GM19463 (cell line): ENCODE measurements around the gene CCL1.
"Not testable (repeated sequence)": the region's sequence is repeated elsewhere in the genome, so short reads cannot be mapped to it uniquely, and the experiment has no call there.

Experiments used
- ATAC-seq: cut with Tn5 transposase; IDR thresholded peaks from one replicate; pipeline ENCODE4 v1.9.1; 2021; ENCODE audit warnings: mild to moderate bottlenecking, moderate library complexity; ENCODE audit not compliant: unreplicated experiment

Gene CCL1

DNA sequence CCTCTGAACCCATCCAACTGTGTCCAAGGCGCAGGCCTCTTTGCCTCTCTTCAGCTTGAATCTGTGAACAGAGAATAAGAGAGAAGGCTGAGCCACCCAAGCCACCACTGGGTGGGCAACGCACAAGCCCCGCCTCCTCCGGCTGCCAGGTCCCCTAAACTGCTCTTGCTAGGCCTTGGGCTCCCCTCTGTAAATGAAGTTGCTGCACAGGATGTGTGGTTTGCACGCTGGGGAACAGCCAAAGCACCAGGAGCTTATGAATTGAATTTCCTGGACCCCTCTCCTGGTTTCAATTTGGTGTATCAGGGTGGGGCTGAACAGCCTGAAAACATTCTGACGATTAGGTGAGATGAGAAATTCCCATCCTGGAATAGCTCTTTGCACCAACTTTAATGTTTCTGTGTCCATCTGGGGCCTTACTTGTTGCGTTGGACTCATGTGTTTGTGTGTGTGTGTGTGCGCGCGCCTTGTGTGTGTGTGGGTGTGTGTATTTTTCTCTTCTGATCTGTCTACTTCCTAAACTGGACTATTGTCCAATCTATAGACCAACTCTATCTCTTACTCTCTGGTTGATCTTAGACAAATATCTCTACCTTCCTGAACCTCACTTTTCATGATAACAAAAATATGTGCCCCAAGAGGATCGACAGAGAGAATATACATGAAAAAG is 2.3 kb downstream of the CCL1 start:
- ATAC-seq = no peak

DNA sequence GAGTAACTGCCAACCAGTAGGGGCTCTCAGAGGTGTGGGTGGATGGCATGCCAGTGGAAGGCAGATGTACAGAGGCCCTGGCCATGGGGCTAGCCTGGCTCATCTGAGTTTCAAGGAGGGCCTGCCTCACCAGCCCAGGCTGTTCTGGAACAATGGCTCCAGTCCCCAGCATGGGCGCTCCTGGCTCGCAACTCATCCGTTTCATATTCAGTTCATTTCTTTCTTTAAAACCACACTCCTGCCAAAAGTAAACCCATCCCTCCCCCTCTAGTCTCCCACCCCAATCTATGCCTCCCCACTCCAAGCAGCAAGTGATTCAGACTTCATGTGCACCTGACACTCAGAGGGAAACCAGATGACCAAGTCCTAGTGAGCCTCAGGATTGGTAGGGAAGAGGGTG is 4.4 kb downstream of the CCL1 start:
- ATAC-seq = no peak

DNA sequence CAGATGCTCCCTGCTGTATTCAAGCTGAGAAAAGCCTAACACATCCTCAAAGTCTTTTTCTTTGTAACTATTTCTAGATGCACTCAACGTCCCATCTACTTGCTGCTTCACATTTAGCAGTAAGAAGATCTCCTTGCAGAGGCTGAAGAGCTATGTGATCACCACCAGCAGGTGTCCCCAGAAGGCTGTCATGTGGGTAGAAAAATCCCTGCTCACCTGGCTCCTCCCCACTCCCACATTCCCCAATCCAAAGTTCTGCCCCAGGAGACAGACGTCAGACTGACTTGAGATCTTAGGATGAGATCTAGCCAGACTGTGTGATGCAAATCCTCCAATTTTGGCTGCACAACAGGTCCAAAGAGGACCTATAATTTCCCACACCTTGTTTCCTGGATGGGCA is 5.6 kb downstream of the CCL1 start:
- ATAC-seq = no peak

DNA sequence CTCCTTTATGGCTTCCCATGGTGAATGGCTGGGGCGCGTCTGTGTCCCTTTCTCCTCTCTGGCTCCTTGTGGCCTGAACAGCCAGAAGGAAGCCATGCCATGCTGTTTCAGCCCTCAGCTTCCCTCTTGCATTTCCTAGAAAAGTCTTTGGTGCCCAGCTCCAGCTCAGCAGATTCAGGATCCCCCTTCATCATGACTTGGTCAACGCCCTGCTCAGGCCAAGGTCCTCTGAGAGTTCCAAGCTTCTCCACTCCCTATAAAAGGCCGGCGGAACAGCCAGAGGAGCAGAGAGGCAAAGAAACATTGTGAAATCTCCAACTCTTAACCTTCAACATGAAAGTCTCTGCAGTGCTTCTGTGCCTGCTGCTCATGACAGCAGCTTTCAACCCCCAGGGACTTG is 6.8 kb downstream of the CCL1 start, which contains the start of gene CCL13:
TSS of gene CCL13 (plus strand) at position 287 of the 400 bp plus-strand sequence. CDS start at position 334, 47 bp downstream.
- ATAC-seq = no peak

DNA sequence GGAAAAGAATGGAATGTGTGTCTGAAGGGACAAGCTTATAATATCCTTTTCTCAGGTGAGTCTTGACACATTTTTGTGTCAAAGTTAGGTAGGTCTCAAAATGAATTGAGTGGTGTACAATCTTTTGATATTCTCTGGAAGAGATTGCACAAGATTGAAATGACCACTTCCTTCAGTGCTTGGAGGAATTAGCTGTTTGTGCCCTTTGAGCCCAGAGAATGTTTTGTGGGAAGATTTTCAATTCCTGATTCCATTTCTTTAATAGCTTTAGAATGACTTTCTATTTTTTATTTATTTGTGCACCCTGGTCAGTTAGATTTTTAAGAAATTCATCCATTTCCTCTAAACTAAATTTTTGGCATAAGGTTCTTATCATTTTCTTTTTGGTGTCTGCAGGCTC is 8.4 kb downstream of the CCL1 start:
- no peak for ATAC-seq

DNA sequence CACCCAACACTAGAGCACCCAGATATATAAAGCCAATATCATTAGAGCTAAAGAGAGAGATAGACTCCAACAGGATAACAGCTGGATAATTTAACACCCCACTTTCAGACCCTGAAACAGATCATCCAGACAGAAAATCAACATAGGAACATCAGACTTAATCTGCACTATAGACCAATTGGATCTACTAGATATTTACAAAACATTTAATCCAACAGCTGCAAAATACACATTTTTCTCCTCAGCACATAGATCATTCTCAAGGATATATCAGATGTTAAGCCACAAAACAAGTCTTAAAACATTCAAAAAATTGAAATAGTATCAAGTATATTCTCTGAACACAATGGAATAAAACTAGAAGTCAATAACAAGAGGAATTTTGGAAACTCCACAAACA is 10.8 kb downstream of the CCL1 start:
- no peak for ATAC-seq

DNA sequence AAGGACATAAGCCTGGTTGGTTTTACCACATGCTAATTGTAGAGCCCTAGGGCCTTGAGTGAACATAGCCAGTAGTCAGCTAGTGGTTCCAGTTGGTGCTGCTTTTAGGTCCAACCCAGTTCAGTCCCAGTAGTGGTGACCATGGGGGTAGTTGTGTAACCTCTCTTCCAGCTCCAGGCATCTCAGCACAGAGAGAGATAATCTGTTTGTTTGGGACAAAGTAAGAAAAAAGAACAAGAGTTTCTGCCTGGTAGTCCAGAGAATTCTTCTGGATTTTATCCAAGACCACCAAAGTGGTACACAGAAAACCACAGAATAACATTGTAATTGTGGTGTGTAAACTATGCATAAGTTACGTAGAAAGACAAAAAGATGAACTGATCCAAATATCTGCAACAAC is 11.9 kb downstream of the CCL1 start:
- ATAC-seq = no peak

DNA sequence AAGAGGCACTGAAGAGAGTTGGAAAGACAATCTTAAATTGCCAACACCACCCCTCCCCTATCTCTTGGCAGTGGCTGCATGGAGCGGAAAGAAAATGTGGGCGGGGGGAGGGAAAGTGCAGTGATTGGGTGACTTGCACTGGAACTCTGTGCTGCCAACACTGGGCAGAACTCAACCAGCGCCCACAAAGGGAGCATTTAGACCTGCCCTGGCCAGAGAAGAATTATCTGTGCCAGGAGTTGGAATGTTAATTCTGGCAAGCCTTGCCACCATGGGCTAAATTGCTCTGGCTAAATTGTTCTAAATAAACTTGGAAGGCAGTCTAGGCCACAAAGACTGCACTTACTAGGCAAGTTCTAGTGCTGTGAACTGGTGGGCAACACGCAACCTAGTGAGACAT is 13.3 kb downstream of the CCL1 start:
- ATAC-seq = no peak

DNA sequence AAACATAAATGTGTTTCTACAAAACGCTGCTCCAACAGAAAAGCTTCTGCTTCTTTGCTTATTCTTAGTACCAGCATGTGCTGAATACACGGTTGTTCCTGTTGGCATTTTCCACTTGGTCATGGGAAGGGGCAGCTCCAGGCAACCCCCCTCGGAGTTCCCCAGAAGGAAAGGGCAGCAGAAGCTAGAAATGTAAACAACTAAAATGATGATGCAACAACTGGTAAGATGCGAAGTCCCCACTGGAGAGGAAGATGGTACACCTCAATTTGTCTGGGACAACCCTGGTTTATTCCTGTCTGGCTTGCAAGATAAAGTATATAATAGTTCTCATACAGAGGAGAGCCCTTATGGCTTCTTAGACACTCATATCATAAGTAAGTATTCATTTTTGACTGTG is 16.0 kb downstream of the CCL1 start:
- ATAC-seq = no peak

DNA sequence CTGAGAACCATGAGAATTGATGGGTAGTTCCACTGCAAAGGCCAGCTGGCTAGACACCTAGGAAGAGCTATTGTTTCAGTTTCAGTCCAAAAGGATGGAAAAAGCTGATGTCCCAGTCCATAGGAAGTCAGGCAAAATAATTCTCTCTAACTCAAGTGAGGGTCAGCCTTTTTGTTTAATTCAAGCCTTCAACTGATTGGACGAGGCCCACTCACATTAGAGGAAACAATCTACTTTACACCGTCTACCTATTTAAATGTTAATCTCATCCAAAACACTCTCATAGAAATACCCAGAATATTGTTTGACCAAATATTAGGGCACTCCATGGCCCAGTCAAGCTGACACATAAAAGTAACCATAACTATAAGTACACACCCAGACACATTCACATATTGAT is 21.1 kb downstream of the CCL1 start:
- no peak for ATAC-seq

DNA sequence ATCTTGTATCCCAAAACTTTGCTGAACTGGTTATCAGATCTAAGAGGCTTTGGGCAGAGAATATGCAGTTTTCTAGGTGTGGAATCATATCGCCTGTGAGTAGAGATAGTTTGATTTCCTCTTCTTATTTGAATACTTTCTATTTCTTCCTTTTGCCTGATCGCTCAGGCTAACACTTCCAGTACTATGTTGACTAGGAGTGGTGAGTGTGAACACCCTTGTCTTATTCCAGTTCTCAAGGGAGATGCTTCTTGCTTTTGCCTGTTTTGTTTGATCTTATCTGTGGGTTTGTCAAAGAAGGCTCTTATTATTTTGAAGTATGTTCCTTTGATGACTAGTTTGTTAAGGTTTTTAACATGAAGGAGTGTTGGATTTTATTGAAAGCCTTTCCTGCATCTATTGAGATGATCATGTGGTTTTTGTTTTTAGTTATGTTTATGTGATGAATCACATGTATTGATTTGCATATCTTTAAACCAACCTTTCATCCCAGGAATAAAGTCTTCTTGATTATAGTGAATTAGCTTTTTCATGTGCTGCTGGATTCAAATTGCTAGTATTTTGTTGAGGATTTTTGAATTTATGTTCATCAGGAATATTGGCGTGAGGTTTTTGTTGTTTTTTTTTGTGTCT is 23.8 kb downstream of the CCL1 start:
- ATAC-seq = no peak

DNA sequence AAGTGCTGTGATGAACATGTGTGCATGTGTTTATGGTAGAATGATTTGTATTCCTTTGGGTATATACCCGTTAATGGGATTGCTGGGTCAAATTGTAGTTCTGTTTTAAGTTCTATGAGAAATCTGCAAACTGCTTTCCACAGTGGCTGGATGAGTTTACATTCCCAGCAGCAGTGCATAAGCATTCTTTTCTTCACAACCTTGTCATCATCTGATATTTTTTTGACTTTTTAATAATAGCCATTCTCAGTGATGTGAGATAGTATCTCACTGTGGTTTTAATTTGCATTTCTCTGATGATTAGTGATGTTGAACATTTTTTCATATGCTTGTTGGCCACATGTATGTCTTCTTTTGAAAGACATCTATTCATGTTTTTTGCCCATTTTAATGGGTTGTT is 25.3 kb downstream of the CCL1 start:
- ATAC-seq = no peak

DNA sequence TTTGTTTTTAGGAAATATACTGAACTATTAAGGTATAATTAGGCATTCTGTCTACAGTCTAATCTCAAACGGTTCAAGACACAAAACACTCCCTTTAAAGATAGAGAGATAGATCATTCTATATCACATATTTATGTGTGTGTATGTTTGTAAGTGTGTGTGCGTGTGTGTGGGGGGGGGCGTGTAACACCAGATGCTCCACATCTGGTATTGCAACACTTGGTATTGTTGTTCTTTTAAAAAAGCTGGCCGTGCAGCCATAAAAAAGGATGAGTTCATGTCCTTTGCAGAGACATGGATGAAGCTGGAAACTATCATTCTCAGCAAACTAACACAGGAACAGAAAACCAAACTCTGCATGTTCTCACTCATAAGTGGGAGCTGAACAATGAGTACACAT is 35.5 kb downstream of the CCL1 start:
- not testable (repeated sequence) for ATAC-seq

DNA sequence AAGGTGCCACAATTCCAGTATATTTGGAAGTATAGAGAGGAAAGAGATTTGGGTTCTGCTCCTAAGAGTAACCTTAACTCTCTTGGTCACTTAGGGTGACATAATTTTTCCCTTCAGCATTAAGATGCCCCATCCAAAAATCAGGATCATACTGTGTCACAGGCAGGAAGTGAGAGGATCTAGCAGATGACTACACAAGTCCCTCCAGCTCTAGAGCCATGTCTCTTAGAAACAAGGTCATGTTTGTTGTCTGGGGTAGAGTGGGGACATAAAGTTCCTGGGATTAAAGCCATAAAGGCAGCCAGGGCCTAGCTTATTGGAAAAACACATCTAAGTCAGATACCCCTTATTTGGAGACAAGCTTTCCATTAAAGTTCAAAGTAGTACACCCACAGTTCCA is 41.1 kb downstream of the CCL1 start:
- ATAC-seq = no peak

DNA sequence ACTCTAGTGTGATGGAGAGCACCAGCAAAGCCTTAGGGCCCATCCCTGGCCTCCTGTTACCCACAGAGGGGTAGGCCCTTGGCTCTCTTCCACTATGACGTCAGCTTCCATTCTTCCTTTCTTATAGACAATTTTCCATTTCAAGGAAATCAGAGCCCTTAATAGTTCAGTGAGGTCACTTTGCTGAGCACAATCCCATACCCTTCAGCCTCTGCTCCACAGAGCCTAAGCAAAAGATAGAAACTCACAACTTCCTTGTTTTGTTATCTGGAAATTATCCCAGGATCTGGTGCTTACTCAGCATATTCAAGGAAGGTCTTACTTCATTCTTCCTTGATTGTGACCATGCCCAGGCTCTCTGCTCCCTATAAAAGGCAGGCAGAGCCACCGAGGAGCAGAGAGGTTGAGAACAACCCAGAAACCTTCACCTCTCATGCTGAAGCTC is 44.0 kb downstream of the CCL1 start, which contains the start of gene CCL8:
TSS of gene CCL8 (plus strand) at position 397 of the 445 bp plus-strand sequence. CDS start 67 bp downstream, outside the sequence.
- no peak for ATAC-seq

DNA sequence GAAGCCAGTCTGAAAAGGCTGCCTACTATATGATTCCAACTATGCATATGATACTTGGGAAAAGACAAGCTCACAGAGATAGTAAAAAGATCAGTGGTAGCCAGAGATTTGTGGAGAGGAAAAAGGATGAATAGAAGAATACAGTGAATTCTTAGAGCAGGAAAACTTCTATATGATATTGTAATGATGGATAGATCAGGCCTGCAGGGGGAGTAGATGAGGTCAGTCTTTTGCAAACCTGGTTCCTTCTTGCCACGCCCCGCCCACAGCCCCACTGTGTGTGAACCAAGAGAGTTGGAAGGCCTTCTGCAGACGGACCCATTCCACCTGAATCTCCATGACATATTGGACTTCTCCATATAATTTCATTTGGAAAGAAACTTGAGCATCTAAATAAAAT is 44.6 kb downstream of the CCL1 start:
- ATAC-seq = no peak

DNA sequence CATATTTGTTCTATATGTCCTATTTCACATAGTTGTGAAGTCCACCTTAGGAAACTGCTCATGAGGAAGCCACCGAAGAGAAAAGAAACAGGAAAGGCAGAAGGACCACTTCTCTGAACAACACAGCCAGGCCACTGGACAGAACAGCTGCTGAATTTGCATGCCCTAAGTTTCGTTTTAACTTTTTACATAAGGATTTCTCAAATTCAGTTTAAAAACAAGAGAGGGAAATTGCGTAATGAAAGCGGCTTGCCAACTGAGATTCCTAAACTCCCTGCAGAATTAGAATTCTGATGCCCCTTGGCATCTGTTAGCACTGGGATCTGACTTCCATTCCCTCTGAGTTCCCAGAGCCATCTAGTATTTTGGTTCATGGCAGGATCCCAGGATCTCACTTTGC is 48.8 kb downstream of the CCL1 start:
- no peak for ATAC-seq

DNA sequence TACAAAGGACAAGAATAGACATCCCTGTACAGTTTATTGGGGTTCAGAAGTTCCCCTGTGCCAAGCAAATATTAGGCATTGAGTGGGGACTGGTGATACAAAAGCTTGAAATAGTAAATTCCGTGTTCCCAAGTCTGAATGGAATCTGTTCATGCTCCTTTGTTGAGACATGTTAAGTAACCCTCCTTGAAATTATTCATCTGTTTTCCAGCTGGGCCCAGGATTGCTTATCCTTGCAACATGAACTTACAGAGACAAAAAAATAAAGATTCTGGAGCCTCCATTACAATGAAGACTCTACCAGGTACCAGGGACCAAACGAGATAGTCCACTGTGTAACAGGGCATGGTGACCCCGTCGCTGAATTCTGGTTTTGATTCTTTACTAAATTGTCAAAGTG is 49.9 kb downstream of the CCL1 start:
- ATAC-seq = no peak

DNA sequence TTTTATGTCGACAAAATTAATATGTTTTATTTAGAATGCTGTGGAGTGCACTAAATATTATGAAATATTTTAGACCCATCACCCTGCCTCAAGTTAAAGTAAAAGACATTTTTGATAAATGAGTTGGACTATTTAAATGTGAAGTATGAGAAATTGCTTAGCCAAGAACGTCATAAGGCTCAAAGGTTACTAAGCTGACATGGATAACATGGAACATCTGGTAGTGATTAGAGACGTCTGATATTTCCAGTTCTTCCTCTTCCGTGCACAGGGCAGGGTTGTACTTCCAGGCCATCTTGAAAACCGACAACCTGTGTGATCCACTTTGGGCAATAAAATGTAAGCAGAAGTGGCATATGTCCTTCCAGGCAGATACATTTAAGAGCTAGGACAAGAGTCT is 51.0 kb downstream of the CCL1 start:
- ATAC-seq = no peak

DNA sequence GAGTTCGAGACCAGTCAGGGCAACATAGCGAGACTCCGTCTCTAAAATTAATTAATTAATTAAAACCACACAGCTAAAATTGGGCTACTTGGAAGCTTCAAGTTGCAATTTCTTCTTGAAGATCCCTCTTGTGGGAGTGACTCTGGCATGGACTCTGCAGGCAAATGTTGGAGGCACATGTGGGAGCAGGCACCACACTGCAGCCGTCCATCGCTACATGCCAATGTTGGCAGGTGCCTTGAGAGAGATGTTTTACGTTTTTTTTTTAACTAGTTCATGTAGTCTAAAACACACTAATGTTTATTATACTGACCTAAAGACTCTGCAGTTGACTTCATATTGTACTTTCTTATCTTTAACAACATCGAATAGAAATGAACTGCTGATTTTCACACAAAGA is 51.7 kb downstream of the CCL1 start:
- no peak for ATAC-seq
